Activated CD8-positive, alpha-beta memory T cell treated with anti-CD3 and anti-CD28 coated beads, Interleukin-2, amount 50 U/mL, for 48 hours (primary cell): ENCODE data around the gene SLC11A1.
A peak's percentile ranks its signal among the peaks of the same experiment; 100 is the strongest.

Experiments
- DNase-seq: peaks from one replicate; pipeline ENCODE4 v3.0.0-alpha.2; 2020

The SLC11A1 gene

DNA sequence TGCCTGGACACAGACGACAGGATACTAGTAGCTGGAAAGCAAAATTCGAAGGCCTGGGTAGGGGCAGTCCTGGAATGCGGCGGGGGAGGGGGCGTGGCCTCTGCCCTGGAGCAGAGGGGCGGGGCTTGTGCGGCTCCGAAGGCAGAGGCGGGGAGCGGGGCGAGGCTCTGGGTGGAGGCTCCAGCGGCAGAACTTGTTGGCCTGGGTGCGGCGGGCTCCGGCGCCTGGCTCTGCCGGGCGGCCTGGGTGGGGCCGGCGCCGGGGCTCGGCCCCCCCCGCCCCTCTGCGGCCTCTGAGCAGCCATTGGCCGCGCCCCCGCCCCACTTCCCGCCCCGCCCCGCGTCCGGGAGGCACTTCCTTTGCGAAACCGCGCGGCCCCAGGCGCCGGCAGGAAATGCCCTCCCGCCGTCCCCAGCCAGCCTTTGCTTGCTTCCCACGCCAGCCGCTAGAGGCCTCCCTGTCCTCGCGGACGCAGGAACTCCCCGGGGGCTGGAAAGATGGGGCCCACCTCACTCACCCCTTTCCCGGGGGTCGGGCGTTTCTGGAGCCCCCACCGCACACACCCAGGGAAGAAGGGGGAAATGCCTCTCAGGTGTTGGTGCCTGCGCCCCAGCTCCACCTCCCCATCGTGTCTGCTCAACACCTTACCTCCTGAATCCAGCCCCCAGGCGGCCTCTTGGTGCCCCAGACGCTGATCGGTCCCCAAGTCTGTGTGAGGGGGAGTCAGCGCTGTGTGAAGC is 24.3 kb downstream of the SLC11A1 start:
- peak; percentile 95 for DNase-seq

GRCh38 chr2:218406949-218407618 is 25.0 kb downstream of the SLC11A1 start:
- peak; percentile 78 for DNase-seq

DNA sequence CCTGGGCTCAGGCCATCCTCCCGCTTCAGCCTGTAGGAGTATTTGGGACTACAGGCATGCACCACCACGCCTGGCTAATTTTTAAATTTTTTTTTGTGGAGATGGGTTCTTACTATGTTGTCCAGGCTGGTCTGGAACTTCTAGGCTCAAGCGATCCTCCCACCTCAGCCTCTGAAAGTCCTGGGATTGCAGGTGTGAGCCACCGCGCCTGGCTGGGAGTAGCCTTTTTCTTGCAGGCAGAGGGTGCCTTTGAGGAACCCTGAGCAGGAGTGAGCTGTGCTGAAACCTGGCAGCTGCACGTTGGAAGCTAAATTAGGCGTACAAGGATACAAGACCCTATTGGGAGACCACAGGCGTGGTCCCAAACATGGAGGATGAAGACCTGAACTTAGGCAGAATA is 25.6 kb downstream of the SLC11A1 start:
- DNase-seq, result no peak

DNA sequence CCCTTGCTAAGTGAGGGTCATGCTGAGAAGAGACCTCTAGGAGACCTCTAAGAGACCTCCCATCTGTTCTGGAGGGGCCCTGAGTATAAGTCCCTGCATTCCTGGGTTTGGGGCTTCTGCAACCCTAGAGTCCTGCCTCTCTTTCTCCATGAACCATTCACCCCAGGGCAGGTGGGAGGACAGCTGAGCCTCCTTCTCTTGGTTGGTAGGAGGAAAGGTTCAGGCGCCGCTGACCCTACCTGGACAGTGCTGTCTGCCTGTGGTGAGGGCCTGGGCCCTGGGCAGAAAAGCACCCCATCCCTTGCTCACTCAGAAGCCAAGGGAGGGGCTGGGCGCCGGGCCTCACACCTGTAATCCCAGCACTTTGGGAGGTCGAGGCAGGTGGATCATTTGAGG is 36.2 kb downstream of the SLC11A1 start:
- DNase-seq, result no peak

DNA sequence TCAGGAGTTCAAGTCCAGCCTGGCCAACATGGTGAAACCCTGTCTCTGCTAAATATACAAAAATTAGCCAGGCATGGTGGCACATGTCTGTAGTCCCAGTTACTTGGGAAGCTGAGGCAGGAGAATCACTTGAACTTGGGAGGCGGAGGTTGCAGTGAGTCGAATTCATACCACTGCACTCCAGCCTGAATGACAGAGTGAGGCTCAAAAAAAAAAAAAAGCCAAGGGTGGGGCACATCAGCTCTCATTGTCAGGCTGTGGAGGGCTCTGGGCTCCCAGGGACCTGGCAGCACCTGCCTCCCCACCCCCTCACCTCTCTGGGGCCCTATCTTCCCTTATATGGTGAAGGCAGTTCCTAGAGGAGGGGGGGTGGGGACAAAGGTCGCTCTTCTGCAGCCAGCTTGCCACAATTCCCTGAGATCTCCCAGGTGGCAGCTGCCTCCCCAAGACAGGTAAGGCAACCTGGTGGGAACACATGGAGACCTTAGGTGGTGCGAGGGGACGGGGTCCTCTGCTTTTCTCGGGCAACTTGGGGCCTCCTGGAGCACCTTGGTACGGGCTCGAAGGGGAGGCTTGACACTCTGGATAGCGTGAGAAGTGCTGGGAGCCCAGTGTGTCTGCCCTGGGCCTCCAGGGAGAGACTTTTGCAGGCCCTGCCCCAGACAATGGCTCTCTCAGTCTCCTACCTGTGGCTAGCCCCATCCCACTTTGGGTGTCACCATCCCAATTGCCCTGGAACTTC is 36.8 kb downstream of the SLC11A1 start, which contains the start of gene VIL1:
VIL1 (plus strand) TSS at position 407 of the 742 bp plus-strand sequence. CDS start 4,656 bp downstream, outside the sequence.
- no peak for DNase-seq

- no peak for DNase-seq
Measured at GRCh38 chr2:218419630-218420216, 37.6 kb downstream of the SLC11A1 start.

DNA sequence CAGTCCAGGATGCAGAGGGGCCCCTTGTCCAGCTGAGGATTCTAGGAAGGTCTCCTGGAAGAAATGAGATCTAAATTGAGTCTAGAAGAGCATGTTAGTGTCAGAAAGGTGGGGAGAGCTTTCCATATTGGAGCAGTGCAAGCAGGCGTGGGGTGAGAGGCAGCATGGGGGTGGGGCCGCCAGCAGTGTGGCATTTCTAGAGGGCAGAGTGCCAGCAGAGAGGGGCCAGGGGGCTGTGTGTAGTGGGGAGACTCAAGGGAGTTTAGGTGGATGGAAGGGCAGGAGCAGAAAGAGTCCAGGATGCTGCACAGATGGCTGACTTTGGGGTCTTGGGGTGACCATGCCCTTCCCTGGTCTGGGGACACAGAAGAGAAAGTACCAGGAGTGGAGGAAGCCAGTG is 39.0 kb downstream of the SLC11A1 start:
- DNase-seq, result no peak

DNA sequence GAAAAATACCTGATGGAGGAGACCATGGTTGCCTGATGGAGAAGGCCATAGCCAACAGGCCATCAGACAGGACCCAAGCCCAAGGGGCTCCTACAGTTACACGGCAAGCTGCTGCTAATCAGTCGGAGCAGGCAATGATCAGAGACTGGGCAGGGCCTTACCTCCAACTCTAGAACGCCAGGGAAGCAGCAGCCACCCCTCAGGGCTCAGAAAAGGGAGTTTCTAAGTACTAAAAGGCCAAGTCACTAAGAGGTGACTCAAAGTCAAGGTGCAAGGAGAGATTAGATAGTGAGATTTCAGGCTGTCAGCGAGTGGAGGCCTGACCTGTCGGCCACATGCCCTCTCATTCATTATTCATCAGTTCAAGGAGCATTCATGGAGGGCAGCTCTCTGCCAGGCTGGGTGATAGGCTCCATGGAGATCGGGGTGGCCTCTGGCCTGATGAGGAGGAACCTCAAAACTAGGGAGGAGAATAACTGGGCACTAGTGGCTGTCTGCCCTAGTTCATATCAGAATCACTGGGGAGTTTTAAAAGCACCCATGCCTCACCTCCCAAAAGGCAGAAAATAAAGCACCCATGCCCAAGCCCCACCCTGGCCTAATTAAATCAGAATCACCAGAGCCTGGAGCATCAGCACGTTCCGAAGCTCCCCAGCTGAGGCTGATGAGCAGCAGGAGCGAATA is 40.5 kb downstream of the SLC11A1 start:
- no peak for DNase-seq

- no peak for DNase-seq
Measured at GRCh38 chr2:218423584-218423983, 41.5 kb downstream of the SLC11A1 start.

- no peak for DNase-seq
Measured at GRCh38 chr2:218425531-218425930, 43.5 kb downstream of the SLC11A1 start.

- DNase-seq, result no peak
Measured at GRCh38 chr2:218427741-218428140, 45.7 kb downstream of the SLC11A1 start.

DNA sequence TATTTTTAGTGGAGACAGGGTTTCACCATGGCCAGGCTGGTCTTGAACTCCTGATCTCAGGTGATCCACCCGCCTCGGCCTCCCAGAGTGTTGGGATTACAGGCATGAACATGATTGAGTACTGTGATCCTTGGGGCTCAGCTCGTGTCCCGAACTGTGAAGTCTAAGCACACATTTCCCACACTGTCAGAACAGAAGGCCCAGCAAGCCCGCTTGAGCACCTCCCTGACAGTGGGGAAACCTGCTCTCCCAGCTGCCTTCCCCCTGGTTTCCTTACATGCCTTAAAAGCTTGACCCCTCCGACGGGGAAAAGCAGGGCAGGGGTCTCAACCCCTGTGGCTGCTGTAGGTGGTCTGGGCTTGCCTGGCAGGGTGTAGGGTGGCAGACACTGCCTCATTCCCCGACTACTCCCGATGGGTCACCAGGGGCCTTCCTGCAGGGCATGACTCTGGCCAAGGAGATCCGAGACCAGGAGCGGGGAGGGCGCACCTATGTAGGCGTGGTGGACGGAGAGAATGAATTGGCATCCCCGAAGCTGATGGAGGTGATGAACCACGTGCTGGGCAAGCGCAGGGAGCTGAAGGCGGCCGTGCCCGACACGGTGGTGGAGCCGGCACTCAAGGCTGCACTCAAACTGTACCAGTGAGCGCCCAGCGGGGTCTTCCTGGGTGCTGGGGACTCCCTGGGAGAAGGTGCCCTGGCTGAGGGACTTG is 46.9 kb downstream of the SLC11A1 start:
- DNase-seq, result no peak

- DNase-seq, result no peak
Measured at GRCh38 chr2:218429911-218430692, 48.0 kb downstream of the SLC11A1 start.

GRCh38 chr2:218430721-218431120 is 48.6 kb downstream of the SLC11A1 start:
- no peak for DNase-seq

DNA sequence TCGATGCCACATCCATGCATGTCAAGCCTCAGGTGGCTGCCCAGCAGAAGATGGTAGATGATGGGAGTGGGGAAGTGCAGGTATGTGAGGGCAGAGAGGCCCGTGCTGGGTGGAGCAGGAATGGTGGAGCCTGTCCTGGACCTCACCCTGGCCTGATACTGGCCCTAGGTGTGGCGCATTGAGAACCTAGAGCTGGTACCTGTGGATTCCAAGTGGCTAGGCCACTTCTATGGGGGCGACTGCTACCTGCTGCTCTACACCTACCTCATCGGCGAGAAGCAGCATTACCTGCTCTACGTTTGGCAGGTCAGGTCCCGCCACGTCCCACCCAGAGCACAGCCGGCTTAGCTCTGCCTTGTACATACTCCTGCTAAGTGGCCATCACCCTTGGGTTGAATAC is 49.8 kb downstream of the SLC11A1 start:
- no peak for DNase-seq

- DNase-seq, result no peak
Measured at GRCh38 chr2:218432676-218433365, 50.7 kb downstream of the SLC11A1 start.

GRCh38 chr2:218434456-218434855 is 52.4 kb downstream of the SLC11A1 start:
- DNase-seq, result no peak

GRCh38 chr2:218435003-218435982 is 53.2 kb downstream of the SLC11A1 start:
- DNase-seq, result no peak

DNA sequence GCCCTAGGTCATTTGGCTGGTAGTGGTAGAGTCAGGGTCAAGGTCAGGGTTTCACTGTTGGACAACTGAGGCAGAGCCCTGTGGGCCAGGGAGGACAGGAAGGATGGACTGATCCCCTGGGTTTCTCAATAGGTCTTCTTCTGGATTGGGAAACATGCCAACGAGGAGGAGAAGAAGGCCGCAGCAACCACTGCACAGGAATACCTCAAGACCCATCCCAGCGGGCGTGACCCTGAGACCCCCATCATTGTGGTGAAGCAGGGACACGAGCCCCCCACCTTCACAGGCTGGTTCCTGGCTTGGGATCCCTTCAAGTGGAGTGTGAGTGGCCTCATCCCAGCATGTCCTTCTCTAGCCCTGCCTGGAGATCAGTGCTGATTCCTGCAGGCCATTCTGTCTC is 54.9 kb downstream of the SLC11A1 start:
- DNase-seq, result no peak
